T-helper 2 cell treated with Interferon-gamma antibody and Interleukin-4, amounts not matched to agents 100 ng/mL and 5 ng/mL, for 36 hours (primary cell): Measurements from ENCODE around the gene CDH18. TPM values are rescaled to one million over a fixed set of nuclear protein-coding genes. Genes with fewer than 3 reads are reported as not detected.

ENCODE experiments used
- intact Hi-C: fragments of 100-400 bp; cut with micrococcal nuclease; formaldehyde crosslinking; loops from one replicate; pipeline ENCODE4 v1.15.1; 2023
- total RNA-seq: library from RNA; stranded (reverse); gene quantifications from 2 replicates; pipeline ENCODE4 v1.2.3, GENCODE V29; 2022

The CDH18 gene
- total RNA-seq, 1 donor from 2014 or later: not detected

GRCh38 chr5:19487480-19487879, 500.5 kb downstream of the CDH18 start:
- intact Hi-C loops: no loop called here

- intact Hi-C loops: no loop called here
Observed at GRCh38 chr5:19479562-19479961, 508.4 kb downstream of the CDH18 start.

- intact Hi-C loops: no loop called here
Observed at GRCh38 chr5:19462019-19462418, 526.0 kb downstream of the CDH18 start.

GRCh38 chr5:19424506-19424905, 563.5 kb downstream of the CDH18 start:
- intact Hi-C loops: no loop called here
